K562 (cell line): ENCODE measurements around the gene GCA. TPM values are rescaled to one million over a fixed set of nuclear protein-coding genes. Genes with fewer than 3 reads are reported as not detected.
A peak's percentile ranks its signal among the peaks of the same experiment; 100 is the strongest.

ENCODE experiments used
- ARID2 ChIP-seq: fragments of 450-650 bp; IDR thresholded peaks from 2 replicates; pipeline ENCODE4 v1.6.1; 2017; ENCODE audit warnings: antibody characterized with exemption, mild to moderate bottlenecking
- CBFA2T3 ChIP-seq: fragments of 450-650 bp; IDR thresholded peaks from 2 replicates; pipeline ENCODE4 v1.6.1; 2017
- FOXK1 ChIP-seq: sonication (generic); formaldehyde crosslinking; IDR thresholded peaks from 2 replicates; pipeline ENCODE4 v1.8.0; 2022; ENCODE audit warnings: missing genetic modification reagents, mild to moderate bottlenecking, borderline replicate concordance
- HMGXB4 ChIP-seq: sonication (generic); formaldehyde crosslinking; IDR thresholded peaks from 2 replicates; pipeline ENCODE4 v1.8.1; 2023; ENCODE audit warnings: mild to moderate bottlenecking, missing genetic modification reagents
- L3MBTL2 ChIP-seq: fragments of 450-650 bp; IDR thresholded peaks from 2 replicates; pipeline ENCODE4 v1.6.1; 2016; ENCODE audit warnings: mild to moderate bottlenecking, moderate library complexity
- MAX ChIP-seq: sonication (generic); formaldehyde crosslinking; IDR thresholded peaks from 2 replicates; pipeline ENCODE4 v1.9.0; 2022; ENCODE audit warnings: mild to moderate bottlenecking, missing genetic modification reagents
- RBM17 ChIP-seq: fragments of 200-400 bp; formaldehyde crosslinking; IDR thresholded peaks from 2 replicates; pipeline ENCODE4 v1.6.1; 2017; ENCODE audit warnings: low read depth, mild to moderate bottlenecking, low read length, borderline replicate concordance
- SETDB1 ChIP-seq: IDR thresholded peaks from one replicate; pipeline ENCODE4 v1.6.1; 2012; ENCODE audit warnings: low read length, control low read depth, inconsistent platforms
- SP2 ChIP-seq: IDR thresholded peaks from 2 replicates; pipeline ENCODE4 v1.6.1; 2011; ENCODE audit warnings: mild to moderate bottlenecking, low read depth, low read length, moderate library complexity; ENCODE audit not compliant: poor library complexity, severe bottlenecking; ENCODE audit errors: extremely low read depth
- STAT5B ChIP-seq: fragments of 250-450 bp; sonication (Bioruptor Pico); IDR thresholded peaks from 2 replicates; pipeline ENCODE4 v1.8.0; 2021; ENCODE audit warnings: mild to moderate bottlenecking, inconsistent platforms
- TAF15 ChIP-seq: fragments of 200-400 bp; formaldehyde crosslinking; IDR thresholded peaks from 2 replicates; pipeline ENCODE4 v1.6.1; 2017; ENCODE audit warnings: mild to moderate bottlenecking, low read depth, low read length, moderate library complexity
- ZBTB8A ChIP-seq: fragments of 450-650 bp; IDR thresholded peaks from 2 replicates; pipeline ENCODE4 v1.6.1; 2018; ENCODE audit warnings: mild to moderate bottlenecking, moderate library complexity; ENCODE audit not compliant: partially characterized antibody
- ZNF277 ChIP-seq: fragments of 250-450 bp; sonication (Bioruptor Pico); IDR thresholded peaks from 2 replicates; pipeline ENCODE4 v1.8.0; 2022; ENCODE audit warnings: inconsistent platforms, mild to moderate bottlenecking, moderate library complexity, borderline replicate concordance
- polyA plus RNA-seq, 8 experiments: library from polyadenylated mRNA; depleted of rRNA in 4 of 8; stranded (reverse) in 5 of 8; unstranded in 3 of 8; fragments of >200 nt; fragmentation: Nextera tagmentation in 2 of 8; fragmentation: Illumina TruSeq in 1 of 8; extraction: Ambion mirVana in 2 of 8; extraction: Trizol in 1 of 8; gene quantifications; 2 replicates each; pipeline versions ENCODE4 v1.2.1 to v1.2.3, GENCODE V29; 2011 to 2014; ENCODE audit warnings: inconsistent platforms in 1 of 8, missing spikeins in 1 of 8
- total RNA-seq, 7 experiments: library from RNA; depleted of rRNA in 6 of 7; stranded (reverse); fragments of >200 nt in 6 of 7; fragmentation: Illumina TruSeq in 2 of 7; extraction: Trizol in 2 of 7; gene quantifications; 2 replicates each; pipeline versions ENCODE4 v1.2.1 to v1.2.3, GENCODE V29; 2011 to 2021; ENCODE audit warnings: low replicate concordance in 1 of 7
- TF ChIP-seq, protein P1 (sequence below), 2 experiments: fragments of 450-650 bp in 1 of 2; sonication (generic) in 1 of 2; formaldehyde crosslinking in 1 of 2; IDR thresholded peaks; 2 replicates each; pipeline versions ENCODE4 v1.7.1 to v1.9.0; 2016 to 2022; ENCODE audit warnings: inconsistent platforms in 1 of 2, mild to moderate bottlenecking in 1 of 2, missing genetic modification reagents in 1 of 2

The GCA gene
- total and polyA plus RNA-seq, 9 of the 15 experiments (the other 6 are each of a cell fraction or from before 2014, with no cell fraction given), result 0.24 to 0.79 (median 0.41) TPM; not detected in 1

DNA sequence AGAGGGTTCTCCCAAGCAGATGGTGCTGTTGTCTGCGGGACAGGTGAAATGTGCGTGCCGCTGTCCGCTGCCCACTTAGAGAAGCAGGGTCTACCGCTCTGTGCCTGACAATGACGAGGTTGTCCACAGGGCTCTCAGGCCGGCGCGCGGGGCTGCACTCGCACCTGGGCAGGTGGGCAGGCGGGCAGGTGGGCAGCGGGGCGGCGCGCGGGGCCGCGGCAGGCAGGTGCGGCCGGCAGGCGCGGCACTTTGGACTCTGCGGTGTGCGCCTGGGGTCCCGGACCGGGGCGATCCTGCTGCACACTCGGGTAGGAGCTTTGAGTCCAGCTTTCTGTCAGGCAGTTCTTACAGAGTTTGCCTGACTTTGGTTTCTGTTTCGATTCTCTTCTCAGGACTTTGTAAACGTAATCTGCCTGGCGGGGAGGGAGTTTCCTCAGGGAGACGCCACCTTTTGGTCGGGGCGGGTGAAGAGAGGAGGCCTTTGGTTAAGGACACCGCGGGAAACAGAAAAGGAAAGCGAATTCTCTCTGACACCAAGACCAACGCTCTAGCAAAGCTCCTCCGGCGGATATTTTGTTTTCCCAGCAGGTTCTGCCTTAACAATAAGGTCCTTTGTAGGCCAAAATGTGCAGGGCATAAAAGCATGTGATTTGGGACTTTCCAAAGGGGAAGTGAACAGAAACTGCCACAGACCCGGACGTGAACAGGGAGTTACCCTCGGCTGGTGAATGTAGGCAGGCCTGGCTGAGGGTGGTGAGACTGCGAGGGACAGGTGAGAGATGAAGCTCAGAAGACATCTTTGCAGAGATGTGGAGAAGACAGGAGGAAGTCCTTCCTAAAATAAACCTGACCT, 25.4 kb upstream of the GCA start, which contains the start of gene IFIH1 (continued):
- no peak for TF ChIP-seq TAF15
- TF ChIP-seq MAX (CRISPR knock-in tag), result peak; percentile 28; the same call in 1 of the 2 replicates
- TF ChIP-seq CBFA2T3, result no peak
- TF ChIP-seq FOXK1 (CRISPR knock-in tag), result no peak
- no peak for TF ChIP-seq SETDB1
- TF ChIP-seq RBM17, result no peak
- TF ChIP-seq, protein P1, sequence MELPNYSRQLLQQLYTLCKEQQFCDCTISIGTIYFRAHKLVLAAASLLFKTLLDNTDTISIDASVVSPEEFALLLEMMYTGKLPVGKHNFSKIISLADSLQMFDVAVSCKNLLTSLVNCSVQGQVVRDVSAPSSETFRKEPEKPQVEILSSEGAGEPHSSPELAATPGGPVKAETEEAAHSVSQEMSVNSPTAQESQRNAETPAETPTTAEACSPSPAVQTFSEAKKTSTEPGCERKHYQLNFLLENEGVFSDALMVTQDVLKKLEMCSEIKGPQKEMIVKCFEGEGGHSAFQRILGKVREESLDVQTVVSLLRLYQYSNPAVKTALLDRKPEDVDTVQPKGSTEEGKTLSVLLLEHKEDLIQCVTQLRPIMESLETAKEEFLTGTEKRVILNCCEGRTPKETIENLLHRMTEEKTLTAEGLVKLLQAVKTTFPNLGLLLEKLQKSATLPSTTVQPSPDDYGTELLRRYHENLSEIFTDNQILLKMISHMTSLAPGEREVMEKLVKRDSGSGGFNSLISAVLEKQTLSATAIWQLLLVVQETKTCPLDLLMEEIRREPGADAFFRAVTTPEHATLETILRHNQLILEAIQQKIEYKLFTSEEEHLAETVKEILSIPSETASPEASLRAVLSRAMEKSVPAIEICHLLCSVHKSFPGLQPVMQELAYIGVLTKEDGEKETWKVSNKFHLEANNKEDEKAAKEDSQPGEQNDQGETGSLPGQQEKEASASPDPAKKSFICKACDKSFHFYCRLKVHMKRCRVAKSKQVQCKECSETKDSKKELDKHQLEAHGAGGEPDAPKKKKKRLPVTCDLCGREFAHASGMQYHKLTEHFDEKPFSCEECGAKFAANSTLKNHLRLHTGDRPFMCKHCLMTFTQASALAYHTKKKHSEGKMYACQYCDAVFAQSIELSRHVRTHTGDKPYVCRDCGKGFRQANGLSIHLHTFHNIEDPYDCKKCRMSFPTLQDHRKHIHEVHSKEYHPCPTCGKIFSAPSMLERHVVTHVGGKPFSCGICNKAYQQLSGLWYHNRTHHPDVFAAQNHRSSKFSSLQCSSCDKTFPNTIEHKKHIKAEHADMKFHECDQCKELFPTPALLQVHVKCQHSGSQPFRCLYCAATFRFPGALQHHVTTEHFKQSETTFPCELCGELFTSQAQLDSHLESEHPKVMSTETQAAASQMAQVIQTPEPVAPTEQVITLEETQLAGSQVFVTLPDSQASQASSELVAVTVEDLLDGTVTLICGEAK (IDR thresholded peaks at IDR 0.05), result 0 out of 2 replicates have a peak, but pooled peaks have one; percentile 63
- TF ChIP-seq, protein P1 (CRISPR knock-in tag; IDR thresholded peaks at IDR 0.05), result no peak
- TF ChIP-seq ZNF277, result no peak
- no peak for TF ChIP-seq ZBTB8A
- TF ChIP-seq SP2, result no peak
- no peak for TF ChIP-seq HMGXB4 (CRISPR knock-in tag)
- no peak for TF ChIP-seq ARID2
- no peak for TF ChIP-seq STAT5B (CRISPR knock-in tag)
- TF ChIP-seq L3MBTL2, result peak; percentile 21; the same call in 1 of the 2 replicates
